Gastroesophageal sphincter (tissue), 4 donors: ENCODE results near the gene C1QL3. TPM values are rescaled to one million over a fixed set of nuclear protein-coding genes. Genes with fewer than 3 reads are reported as not detected.
A peak's percentile ranks its signal among the peaks of the same experiment; 100 is the strongest.

Experiments
- ATAC-seq: fragments of 150-250 bp; one replicate; pipeline ENCODE4 v1.9.1; 2016; ENCODE audit warnings: mild to moderate bottlenecking, moderate library complexity
- H3K27ac ChIP-seq, 4 donors: fragments of 200-600 bp; sonication (generic) in 3 of 4; 1 replicate in 3 of 4; 2 replicates in 1 of 4; pipeline ENCODE4 v1.5.1; 2016 to 2019
- H3K27me3 ChIP-seq: fragments of 200-600 bp; sonication (generic); one replicate; pipeline ENCODE4 v1.5.1; 2019
- H3K36me3 ChIP-seq, 2 donors: fragments of 200-600 bp; sonication (generic); one replicate each; pipeline ENCODE4 v1.5.1; 2019; ENCODE audit warnings: control low read depth in 1 of 2
- H3K4me1 ChIP-seq, 3 donors: fragments of 200-600 bp; sonication (generic); 1 replicate in 2 of 3; 2 replicates in 1 of 3; pipeline ENCODE4 v1.5.1; 2016 to 2019; ENCODE audit warnings: control low read depth in 2 of 3
- H3K4me3 ChIP-seq, 2 donors: fragments of 200-600 bp; sonication (generic); one replicate each; pipeline ENCODE4 v1.5.1; 2019; ENCODE audit warnings: mild to moderate bottlenecking in 1 of 2, moderate library complexity in 1 of 2
- H3K9me3 ChIP-seq, 3 donors: fragments of 200-600 bp; sonication (generic); one replicate each; pipeline ENCODE4 v1.5.1; 2017 to 2019; ENCODE audit warnings: control low read depth in 2 of 3
- EP300 ChIP-seq: sonication (generic); formaldehyde crosslinking; IDR thresholded peaks from one replicate; pipeline ENCODE4 v1.6.1; 2017; ENCODE audit warnings: antibody characterized with exemption, mild to moderate bottlenecking
- POLR2A ChIP-seq, 2 donors: fragments of 450-650 bp; IDR thresholded peaks; one replicate each; pipeline ENCODE4 v1.6.1; 2017; ENCODE audit warnings: antibody characterized with exemption in 2 of 2, mild to moderate bottlenecking in 2 of 2, moderate library complexity in 1 of 2
- POLR2AphosphoS5 ChIP-seq: sonication (generic); formaldehyde crosslinking; IDR thresholded peaks from one replicate; pipeline ENCODE4 v1.6.1; 2017; ENCODE audit warnings: antibody characterized with exemption
- WGBS, 2 donors: methylation state at CpG; one replicate each; pipeline ENCODE4 v1.1.5; 2018; ENCODE audit warnings: low coverage in 1 of 2; 5-methylcytosine and 5-hydroxymethylcytosine counted together
- total RNA-seq, 4 donors: library from RNA; depleted of rRNA; stranded (reverse); fragments of >200 nt; gene quantifications; one replicate each; pipeline ENCODE4 v1.1.0, GENCODE V29; 2016
- TF ChIP-seq, protein P1 (sequence below), 4 experiments: fragments of 200-600 bp in 2 of 4; fragments of 450-650 bp in 2 of 4; sonication (generic) in 1 of 4; IDR thresholded peaks; one replicate each; pipeline ENCODE4 v1.5.1; 2017 to 2019; ENCODE audit warnings: antibody characterized with exemption in 4 of 4, mild to moderate bottlenecking in 2 of 4, moderate library complexity in 2 of 4

The C1QL3 gene
- total RNA-seq, 4 donors from 2014 or later = 0.54 TPM; not detected in 3

DNA sequence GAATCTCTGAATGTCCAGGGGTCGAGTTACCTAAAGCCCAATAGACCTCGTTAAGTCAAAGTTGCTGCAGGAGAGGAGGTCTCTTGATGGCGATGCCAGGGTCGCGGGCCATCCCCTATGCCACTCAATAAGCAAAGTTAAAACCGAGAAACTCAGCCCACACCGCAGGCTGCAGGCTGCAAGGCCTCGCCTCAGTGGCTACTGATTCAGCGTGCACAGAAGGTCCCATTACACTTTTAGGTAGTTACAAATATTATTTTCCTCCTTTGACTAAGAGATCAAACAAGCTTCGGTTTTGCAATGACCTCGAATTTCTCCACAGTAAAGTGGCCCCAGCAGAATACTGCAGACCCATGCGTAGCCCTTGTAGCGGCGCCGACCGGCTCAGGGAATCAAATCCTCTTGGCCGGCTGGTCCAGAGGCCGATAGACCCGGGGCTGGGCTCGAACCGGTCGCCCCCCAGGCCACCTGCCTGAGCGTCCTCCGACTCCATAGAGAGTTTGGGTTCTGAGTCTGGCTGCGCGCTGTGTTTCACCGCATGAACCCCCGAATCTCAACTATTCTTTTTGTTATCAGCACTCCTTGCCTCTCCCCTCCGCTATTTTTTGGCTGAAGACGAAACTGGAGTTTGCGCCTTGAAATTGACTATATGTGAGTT is 2.3 kb downstream of the C1QL3 start:
- WGBS, 2 donors = 35 to 60% methylated on average over 5 to 13 of the region's 31 CpGs

GRCh38 chr10:16518822-16519221 is 2.9 kb downstream of the C1QL3 start:
- Histone ChIP-seq H3K4me3 (no peak overlapping the region), H3K27ac (no peak overlapping the region), H3K27me3 (peaks cover 62% of the 10 kb centered on the region), H3K36me3 (no peaks in the 10 kb centered on the region), H3K9me3 (no peaks in the 10 kb centered on the region), H3K4me1 (peaks cover 0 to 28% (median 7%) of the 10 kb centered on the region in 3 donors)
- 51 to 56% methylated on average over 1 to 4 of the region's 4 CpGs for WGBS, 2 donors
- ATAC-seq = no peak
- no peak for TF ChIP-seq POLR2A (IDR thresholded peaks at IDR 0.05)
- TF ChIP-seq, protein P1, sequence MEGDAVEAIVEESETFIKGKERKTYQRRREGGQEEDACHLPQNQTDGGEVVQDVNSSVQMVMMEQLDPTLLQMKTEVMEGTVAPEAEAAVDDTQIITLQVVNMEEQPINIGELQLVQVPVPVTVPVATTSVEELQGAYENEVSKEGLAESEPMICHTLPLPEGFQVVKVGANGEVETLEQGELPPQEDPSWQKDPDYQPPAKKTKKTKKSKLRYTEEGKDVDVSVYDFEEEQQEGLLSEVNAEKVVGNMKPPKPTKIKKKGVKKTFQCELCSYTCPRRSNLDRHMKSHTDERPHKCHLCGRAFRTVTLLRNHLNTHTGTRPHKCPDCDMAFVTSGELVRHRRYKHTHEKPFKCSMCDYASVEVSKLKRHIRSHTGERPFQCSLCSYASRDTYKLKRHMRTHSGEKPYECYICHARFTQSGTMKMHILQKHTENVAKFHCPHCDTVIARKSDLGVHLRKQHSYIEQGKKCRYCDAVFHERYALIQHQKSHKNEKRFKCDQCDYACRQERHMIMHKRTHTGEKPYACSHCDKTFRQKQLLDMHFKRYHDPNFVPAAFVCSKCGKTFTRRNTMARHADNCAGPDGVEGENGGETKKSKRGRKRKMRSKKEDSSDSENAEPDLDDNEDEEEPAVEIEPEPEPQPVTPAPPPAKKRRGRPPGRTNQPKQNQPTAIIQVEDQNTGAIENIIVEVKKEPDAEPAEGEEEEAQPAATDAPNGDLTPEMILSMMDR (IDR thresholded peaks at IDR 0.05) = peak in 1 of 4 experiments; percentile 6
- TF ChIP-seq POLR2AphosphoS5 = no peak
- no peak for TF ChIP-seq EP300

More for the DNA sequence above, 2.3 kb downstream of the C1QL3 start:
- no peaks in the 10 kb centered on the region for H3K36me3 ChIP-seq
- peaks cover 0 to 28% (median 7%) of the 10 kb centered on the region in 3 donors for H3K4me1 ChIP-seq
- H3K27me3 ChIP-seq = peaks cover 67% of the 10 kb centered on the region
- peak overlapping the region in 1 of 2 donors; percentile 58 for H3K4me3 ChIP-seq
- H3K9me3 ChIP-seq = no peaks in the 10 kb centered on the region
- no peak overlapping the region for H3K27ac ChIP-seq
- no peak for ATAC-seq
- TF ChIP-seq POLR2AphosphoS5 (no peak), EP300 (no peak), POLR2A (IDR thresholded peaks at IDR 0.05) (no peak)
- TF ChIP-seq, protein P1 (IDR thresholded peaks at IDR 0.05) = no peak

DNA sequence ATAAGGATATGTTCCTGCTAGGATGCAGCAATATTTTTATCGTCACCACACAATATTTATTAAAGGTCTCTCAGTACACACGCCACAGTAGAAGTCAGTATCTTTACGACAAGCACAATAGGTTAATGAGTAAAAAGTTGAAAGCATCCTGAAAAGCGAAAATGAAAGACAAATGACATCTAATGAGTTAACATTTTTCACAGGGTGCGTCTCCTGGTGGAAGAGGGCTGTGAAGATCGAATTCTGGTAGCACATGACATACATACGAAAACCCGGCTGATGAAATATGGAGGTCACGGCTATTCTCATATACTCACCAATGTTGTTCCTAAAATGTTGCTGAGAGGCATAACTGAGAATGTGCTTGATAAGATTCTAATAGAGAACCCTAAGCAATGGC is 10.8 kb downstream of the C1QL3 start:
- peaks cover 0 to 29% of the 10 kb centered on the region in 2 donors for H3K36me3 ChIP-seq
- 83 to 88% methylated on average over 5 to 9 of the region's 9 CpGs for WGBS, 2 donors
- no peak overlapping the region for H3K4me3 ChIP-seq
- H3K27ac ChIP-seq = no peak overlapping the region
- no peak for ATAC-seq
- TF ChIP-seq EP300 (no peak), POLR2AphosphoS5 (no peak), POLR2A (IDR thresholded peaks at IDR 0.05) (no peak)
- TF ChIP-seq, protein P1 (IDR thresholded peaks at IDR 0.05) = no peak
- H3K4me1 ChIP-seq = no peaks in the 10 kb centered on the region
- H3K27me3 ChIP-seq = no peaks in the 10 kb centered on the region
- H3K9me3 ChIP-seq = no peaks in the 10 kb centered on the region

DNA sequence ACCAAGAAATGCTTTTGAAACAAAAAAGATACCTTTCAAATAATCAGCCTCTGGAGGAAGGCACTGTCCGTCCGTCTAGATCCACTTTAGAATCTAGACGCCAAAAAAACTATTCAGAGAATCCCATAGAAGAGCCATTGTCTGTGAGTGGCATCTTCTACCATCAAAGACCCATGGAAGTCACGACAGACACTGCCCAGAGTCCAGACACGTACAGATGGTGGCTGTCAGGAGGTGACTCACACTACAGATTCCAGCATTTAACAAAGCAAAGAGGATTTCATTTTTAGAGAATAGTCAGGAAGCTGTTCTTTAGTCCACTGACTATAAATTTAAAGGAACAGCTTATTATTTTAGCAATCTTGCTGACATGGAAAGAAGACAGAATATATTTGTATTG is 11.7 kb downstream of the C1QL3 start:
- TF ChIP-seq EP300 = no peak
- no peak for TF ChIP-seq POLR2A (IDR thresholded peaks at IDR 0.05)
- TF ChIP-seq, protein P1 (IDR thresholded peaks at IDR 0.05) = no peak
- TF ChIP-seq POLR2AphosphoS5 = no peak
- Histone ChIP-seq H3K36me3 (peaks cover 0 to 32% of the 10 kb centered on the region in 2 donors), H3K27ac (no peak overlapping the region), H3K4me1 (no peaks in the 10 kb centered on the region), H3K4me3 (no peak overlapping the region), H3K9me3 (no peaks in the 10 kb centered on the region), H3K27me3 (no peaks in the 10 kb centered on the region)
- ATAC-seq = no peak
- 49 to 65% methylated on average over 5 of the region's 5 CpGs for WGBS, 2 donors

DNA sequence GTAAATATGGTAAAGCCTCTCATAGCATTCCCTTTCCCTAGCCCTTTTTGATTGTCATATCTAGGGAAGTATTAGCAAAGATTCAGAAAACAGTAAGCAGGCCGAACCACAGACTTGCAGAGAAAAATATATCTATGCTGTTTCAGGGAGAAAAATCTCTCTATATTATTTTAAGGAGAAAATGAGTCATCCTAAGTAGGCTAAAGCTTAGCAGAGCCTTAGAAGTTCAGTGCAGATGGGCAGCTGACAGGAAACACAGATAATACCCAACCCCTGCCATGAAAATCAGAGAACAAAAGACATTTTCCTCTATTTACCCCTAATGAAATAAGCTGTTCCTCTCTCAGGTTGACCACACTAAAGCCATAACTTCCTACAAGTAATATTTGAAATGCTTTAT is 16.5 kb downstream of the C1QL3 start:
- no peak overlapping the region for H3K4me3 ChIP-seq
- H3K9me3 ChIP-seq = no peaks in the 10 kb centered on the region
- H3K36me3 ChIP-seq = peaks cover 0 to 32% of the 10 kb centered on the region in 2 donors
- H3K27ac ChIP-seq = no peak overlapping the region
- H3K27me3 ChIP-seq = no peaks in the 10 kb centered on the region
- ATAC-seq = no peak
- H3K4me1 ChIP-seq = no peaks in the 10 kb centered on the region
- WGBS, 2 donors = 67 to 82% methylated on average over 1 of the region's 1 CpG
- no peak for TF ChIP-seq POLR2A (IDR thresholded peaks at IDR 0.05)
- TF ChIP-seq POLR2AphosphoS5 = no peak
- TF ChIP-seq, protein P1 (IDR thresholded peaks at IDR 0.05) = no peak
- TF ChIP-seq EP300 = no peak
